Peyer's patch (tissue), 4 donors: ENCODE results near the gene PTPRM.

Source experiments
- POLR2A ChIP-seq, 2 donors: fragments of 450-650 bp; IDR thresholded peaks; one replicate each; pipeline ENCODE4 v1.5.1; 2017; ENCODE audit warnings: antibody characterized with exemption in 2 of 2, mild to moderate bottlenecking in 2 of 2, moderate library complexity in 2 of 2
- TF ChIP-seq, protein P1 (sequence below), 6 experiments: fragments of 450-650 bp in 4 of 6; fragments of 200-600 bp in 2 of 6; sonication (generic) in 1 of 6; IDR thresholded peaks; one replicate each; pipeline ENCODE4 v1.5.1; 2017 to 2019; ENCODE audit warnings: antibody characterized with exemption in 6 of 6, mild to moderate bottlenecking in 3 of 6, moderate library complexity in 1 of 6

GRCh38 chr18:8319798-8320489, 752.8 kb downstream of the PTPRM start:
- TF ChIP-seq POLR2A (IDR thresholded peaks at IDR 0.05): no peak
- TF ChIP-seq, protein P1, sequence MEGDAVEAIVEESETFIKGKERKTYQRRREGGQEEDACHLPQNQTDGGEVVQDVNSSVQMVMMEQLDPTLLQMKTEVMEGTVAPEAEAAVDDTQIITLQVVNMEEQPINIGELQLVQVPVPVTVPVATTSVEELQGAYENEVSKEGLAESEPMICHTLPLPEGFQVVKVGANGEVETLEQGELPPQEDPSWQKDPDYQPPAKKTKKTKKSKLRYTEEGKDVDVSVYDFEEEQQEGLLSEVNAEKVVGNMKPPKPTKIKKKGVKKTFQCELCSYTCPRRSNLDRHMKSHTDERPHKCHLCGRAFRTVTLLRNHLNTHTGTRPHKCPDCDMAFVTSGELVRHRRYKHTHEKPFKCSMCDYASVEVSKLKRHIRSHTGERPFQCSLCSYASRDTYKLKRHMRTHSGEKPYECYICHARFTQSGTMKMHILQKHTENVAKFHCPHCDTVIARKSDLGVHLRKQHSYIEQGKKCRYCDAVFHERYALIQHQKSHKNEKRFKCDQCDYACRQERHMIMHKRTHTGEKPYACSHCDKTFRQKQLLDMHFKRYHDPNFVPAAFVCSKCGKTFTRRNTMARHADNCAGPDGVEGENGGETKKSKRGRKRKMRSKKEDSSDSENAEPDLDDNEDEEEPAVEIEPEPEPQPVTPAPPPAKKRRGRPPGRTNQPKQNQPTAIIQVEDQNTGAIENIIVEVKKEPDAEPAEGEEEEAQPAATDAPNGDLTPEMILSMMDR (IDR thresholded peaks at IDR 0.05): no peak
